Non-pigmented ciliary epithelial cell (primary cell): Measurements from ENCODE around the gene GLYATL1.

ENCODE experiments used
- DNase-seq: peaks from one replicate; pipeline ENCODE4 v3.0.0-alpha.2; 2010; ENCODE audit warnings: low read depth

Gene GLYATL1, protein sequence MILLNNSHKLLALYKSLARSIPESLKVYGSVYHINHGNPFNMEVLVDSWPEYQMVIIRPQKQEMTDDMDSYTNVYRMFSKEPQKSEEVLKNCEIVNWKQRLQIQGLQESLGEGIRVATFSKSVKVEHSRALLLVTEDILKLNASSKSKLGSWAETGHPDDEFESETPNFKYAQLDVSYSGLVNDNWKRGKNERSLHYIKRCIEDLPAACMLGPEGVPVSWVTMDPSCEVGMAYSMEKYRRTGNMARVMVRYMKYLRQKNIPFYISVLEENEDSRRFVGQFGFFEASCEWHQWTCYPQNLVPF

DNA sequence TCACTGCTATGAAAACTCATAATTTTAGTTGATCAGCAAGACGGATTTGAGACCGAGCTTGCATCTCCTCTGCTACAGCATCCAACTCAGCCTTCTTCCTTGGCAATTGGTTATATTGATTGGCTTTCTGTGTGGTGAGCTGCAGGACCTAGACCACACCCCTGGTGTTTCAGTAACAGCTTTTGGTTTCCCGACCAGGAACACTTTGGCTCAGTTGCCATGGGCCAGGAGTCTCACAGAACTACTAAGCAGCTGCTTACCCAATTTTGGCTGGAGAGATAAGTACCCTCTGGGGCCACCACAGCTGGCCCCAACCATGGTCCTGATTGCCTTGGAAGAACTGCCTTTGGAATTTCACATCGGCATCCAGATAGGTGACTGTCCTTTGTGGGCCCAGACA lies at the start of gene GLYATL1:
GLYATL1 (plus strand) TSS at position 212 of the 400 bp plus-strand sequence. CDS start 7,600 bp downstream, outside the sequence.
- DNase-seq: no peak

DNA sequence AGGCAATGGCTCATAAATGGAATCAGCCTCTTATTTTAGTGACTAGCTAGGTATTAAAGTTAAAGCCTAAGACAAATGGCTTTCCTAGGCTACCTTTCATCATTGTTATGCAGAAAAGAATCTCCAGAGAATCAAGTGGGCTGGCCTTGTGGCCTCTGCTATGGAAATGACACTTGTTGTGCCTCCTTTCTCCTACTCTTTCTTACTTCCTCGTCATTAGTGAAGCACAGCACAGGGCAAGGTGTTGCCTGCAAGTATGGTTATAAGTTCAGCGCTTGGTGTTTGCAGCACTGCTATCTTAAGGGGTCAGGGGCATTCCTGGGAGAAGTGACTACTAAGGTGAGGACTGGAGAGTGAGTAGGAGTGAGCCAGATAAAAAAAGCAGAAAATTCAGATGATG lies 45.4 kb upstream of the GLYATL1 start:
- no peak for DNase-seq

DNA sequence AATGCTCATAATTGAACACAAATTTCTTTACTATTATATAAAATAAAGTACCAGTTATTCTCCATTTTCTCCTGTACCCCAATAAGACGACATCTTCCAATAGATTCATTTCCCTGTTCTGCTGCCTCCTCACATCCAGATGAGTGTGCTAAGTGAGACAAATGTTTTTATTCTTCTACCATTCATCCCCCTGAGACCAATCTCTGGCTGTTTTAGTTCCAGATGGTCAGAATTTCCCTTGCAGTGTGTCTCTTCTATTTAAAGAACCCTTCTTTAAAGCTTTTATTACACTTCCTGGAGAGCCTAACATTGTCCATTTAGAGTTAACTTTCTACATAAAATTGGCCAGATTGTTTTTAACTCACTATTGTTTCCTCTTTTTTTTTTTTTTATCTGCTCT lies 41.2 kb upstream of the GLYATL1 start:
- no peak for DNase-seq

DNA sequence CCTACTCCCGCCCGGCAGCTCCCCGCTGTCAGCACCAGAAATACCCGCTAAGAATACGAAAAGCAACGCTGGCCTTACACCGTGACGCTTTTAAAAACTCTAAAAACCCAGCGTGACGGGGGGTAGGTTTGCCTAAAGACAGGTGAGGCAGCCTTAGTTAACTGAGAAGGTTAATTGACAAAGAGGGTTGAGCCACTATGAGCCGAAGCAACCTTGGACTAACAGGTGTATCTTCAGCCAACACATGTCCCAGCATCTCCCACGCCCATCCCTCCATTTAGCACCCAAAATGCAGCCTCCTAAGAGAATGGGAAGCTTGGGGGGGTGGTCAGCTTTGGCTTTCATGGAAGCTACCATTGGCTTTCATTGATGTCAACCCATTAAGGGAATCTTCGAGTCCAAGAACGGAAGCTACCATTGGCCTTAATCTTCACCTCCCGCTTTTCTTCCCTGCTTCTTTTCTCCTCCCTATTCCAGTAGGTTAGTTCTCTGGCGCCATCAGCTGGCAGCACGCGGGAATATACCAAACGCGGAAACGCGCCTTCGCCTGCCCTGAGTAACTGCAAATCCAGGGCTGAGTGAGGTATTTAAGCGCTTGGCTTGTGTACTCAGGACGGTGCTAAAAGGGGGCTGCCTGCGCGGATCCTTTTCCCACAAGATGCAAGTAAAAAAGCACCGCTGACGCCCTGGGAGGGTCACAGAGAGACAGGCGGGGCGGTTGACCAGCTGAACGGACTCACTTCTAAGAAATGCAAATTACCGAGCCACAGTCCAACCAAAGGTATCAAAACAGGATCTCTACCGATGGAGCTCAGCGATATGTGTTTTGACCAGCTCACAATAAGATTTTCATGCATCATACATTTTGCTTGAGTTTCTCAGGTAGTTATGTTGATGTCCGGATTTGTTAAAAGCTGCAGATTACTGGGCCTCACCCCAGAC lies 38.5 kb upstream of the GLYATL1 start:
- DNase-seq: peak; percentile 73

- DNase-seq: no peak
Observed at GRCh38 chr11:58902881-58903280, 36.4 kb upstream of the GLYATL1 start.

GRCh38 chr11:58905011-58905720 lies 34.1 kb upstream of the GLYATL1 start:
- DNase-seq: no peak

DNA sequence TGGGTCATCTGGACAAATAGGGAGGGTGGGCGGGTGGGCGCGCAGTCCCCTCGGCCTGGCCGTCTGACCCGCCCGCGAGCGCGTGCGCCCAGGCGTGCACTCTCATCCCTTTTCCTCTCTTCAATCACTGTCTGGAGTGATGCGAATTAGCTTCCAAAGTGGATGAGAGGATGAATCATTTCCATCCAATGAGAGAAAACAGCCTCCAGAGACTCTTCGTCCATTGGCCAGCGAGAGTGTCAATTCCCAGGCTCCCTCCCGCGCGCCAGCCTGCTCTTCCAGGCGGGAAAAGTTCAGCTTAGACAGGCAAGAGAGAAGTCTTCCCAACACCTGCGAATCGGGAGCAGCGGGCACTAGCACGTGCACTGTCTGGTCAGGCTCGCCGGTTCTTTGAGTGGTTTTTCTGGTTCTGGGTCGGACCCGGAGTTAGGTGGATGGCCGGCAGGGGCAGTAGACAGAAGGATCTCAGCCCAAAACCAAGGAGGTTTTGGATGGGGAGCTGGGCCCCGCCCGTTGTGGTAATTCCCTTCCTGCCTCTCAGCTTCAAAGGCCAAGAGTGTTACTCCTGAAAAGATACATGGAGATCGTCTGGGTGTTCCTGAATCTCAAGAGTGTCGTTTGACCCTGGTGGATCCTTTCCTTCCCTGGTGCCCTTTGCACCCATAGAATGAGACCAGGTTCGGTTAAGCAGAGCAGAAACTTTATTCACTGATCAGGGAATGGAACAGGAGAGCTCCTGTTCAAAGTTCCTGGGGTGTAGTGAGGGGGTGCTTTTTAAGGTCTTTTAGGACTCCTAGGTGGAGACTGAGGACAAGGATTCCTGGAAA lies 33.4 kb upstream of the GLYATL1 start:
- DNase-seq: peak; percentile 68

- DNase-seq: no peak
Observed at GRCh38 chr11:58907780-58908179, 31.5 kb upstream of the GLYATL1 start.

GRCh38 chr11:58912124-58912523 lies 27.2 kb upstream of the GLYATL1 start:
- no peak for DNase-seq

DNA sequence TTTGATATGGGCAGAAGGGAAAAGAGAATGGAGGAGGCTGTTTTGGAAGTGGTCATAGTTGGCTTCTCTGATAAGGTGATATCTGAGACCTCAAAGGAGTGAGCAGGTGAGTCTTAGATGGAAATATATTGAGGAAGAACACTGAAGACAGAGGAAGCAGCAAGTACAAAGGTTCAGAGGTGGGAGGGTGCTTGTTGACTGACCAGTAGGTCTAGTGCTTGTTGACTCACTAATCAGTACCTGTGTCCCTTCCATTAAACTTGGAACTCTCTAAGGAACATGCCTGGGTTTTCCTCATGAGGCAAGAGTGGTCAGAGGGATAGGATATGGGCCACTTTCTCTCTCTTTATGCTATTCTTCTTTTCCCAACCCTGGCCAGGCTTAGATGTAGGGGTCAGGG lies 25.6 kb upstream of the GLYATL1 start:
- no peak for DNase-seq

GRCh38 chr11:58914821-58915543 lies 24.3 kb upstream of the GLYATL1 start:
- DNase-seq: no peak

- DNase-seq: no peak
Observed at GRCh38 chr11:58916637-58917036, 22.7 kb upstream of the GLYATL1 start.

DNA sequence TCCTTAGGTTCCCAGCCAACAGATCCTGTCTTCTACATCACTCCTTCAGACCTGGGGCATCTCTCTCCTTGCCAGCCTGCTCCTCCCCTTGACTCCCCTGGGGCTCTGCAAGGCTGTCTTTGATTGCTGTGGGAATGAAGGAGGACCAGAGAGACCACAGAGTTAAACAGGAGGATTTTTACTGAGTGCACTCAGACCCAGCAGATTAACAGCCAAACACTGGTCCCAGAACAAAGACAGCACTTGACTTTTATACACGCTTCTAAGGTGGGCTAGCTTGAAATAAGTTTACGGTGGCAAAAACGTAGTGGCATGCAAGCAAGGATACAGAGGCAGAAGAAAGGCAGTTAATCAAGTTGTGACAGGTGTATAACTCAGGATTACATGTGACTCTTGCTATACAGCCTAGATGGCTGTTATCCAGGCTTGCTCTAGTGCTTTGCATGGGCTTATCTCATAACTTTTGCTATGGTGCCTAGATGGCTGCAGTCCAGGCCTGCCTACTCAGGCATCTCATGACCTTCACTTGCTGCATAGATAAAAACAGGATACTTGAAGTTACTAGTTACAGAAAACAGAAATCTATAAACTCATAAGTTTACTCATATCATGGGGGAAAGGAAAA lies 22.0 kb upstream of the GLYATL1 start:
- no peak for DNase-seq

DNA sequence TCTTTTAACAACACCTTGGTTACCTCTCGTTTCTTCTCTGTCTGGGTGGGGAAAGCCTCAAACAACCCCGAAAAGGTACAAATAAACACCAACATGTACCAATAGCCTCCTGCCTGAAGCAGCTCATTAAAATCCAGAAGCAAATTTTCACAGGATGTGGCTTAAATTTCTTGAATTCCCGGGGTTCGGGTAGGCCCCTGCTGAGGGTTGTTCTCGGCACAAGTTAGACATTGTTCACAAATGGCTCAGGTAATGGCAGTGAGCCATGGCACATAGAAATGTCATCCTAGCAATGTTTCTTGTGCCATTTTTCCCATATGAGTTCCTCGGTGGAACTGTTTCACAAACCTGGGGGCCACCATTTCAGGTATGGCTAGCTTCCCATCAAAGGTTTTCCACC lies 19.7 kb upstream of the GLYATL1 start:
- no peak for DNase-seq

- DNase-seq: no peak
Observed at GRCh38 chr11:58919980-58920379, 19.3 kb upstream of the GLYATL1 start.

DNA sequence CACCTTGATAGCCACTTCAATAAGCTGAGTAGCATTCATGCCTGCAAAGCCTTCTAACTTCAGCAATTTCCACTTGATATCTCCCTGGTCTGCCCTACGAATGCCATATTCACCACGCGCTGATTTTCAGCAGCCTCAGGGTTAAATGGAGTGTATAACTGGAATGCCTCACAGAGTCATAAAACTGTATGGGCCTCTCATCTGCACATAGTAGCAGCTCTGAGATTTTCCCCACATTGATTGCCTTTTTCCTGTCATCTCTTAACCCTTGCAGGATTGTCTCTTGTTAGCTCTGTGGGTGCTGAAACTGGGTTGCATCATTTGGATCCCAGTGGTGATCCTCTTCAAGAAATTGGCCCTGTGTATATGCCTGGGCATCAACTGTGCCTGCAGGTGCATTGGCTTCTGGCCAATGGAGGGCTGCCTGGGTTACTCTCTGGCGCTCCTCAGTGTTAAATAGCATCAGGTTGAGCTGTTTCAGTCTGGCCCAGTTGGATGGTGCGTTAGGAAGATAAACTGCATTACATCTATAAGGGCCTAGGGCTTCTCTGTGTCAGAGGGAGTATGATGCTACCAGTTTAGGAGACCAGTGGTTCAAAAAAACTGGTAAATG lies 17.4 kb upstream of the GLYATL1 start:
- no peak for DNase-seq

DNA sequence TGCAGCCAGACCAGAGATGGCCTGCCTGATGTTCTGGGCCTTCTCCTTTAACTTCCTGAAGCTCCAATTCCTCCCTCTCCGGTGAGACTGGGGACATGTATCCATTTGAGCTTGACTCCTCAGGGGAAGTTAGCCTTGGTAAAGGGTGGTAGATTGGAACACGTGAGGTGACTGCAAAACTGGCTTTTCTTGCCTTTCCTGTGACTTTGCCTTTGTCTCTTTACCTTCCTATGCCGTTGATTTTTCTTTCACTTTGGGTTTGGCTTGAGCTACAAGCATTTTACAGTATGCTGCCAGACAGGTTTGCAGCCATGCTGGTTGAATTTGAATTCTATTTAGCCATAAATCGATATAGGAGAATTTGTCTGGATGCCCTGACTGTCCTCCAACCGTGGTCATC lies 16.8 kb upstream of the GLYATL1 start:
- DNase-seq: no peak

DNA sequence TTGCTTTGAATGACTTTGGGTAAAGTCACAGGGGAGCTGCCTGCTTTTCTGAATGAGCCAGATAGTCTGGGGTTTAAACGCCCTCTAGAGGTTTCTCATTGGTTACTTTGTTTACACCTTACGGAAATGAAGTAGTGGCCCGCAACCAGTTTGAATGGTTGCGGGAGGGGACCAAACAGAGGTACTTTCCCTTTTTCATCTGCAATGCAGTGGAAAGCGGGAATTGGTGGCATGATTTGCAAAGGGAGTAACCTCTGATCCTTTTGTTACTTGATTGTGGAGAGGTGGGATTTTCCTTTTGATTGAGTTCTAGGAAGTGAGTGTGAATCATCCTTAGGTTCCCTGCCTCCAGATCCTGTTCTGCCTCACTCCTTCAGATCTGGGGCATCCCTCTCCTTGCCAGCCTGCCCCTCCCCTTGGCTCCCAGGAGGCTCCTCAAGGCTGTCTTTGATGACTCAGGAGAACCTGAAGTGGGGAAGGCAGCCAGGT lies 15.9 kb upstream of the GLYATL1 start:
- no peak for DNase-seq

GRCh38 chr11:58924230-58924629 lies 15.1 kb upstream of the GLYATL1 start:
- DNase-seq: no peak

- no peak for DNase-seq
Observed at GRCh38 chr11:58926251-58926650, 13.0 kb upstream of the GLYATL1 start.
